HTR-8/SVneo (cell line): ENCODE results near the gene PLXDC2.
"Not testable (repeated sequence)": the region's sequence is repeated elsewhere in the genome, so short reads cannot be mapped to it uniquely, and the experiment has no call there.

Source experiments
- DNase-seq: peaks from one replicate; pipeline ENCODE4 v3.0.0; 2011; ENCODE audit warnings: low spot score, mixed read lengths; ENCODE audit not compliant: insufficient read length
- FAIRE-seq: peaks from 2 replicates; lab custom pipeline; 2011; peaks lifted over from hg19 to GRCh38; lab: Jason Lieb, UNC

PLXDC2 gene

GRCh38 chr10:20007426-20007825 lies 191.2 kb downstream of the PLXDC2 start:
- no peak for FAIRE-seq
- no peak for DNase-seq

GRCh38 chr10:20013991-20014750 lies 197.9 kb downstream of the PLXDC2 start:
- FAIRE-seq (no peak), DNase-seq (no peak)

GRCh38 chr10:20017961-20018360 lies 201.7 kb downstream of the PLXDC2 start:
- DNase-seq (no peak), FAIRE-seq (no peak)

GRCh38 chr10:20020677-20021076 lies 204.4 kb downstream of the PLXDC2 start:
- FAIRE-seq = no peak
- DNase-seq = no peak

- no peak for DNase-seq
- no peak for FAIRE-seq
These were observed 213.3 kb downstream of the PLXDC2 start for GRCh38 chr10:20029523-20029922.

- DNase-seq = no peak
- FAIRE-seq = no peak
These were observed 217.2 kb downstream of the PLXDC2 start for GRCh38 chr10:20033476-20033875.

GRCh38 chr10:20034732-20035131 lies 218.5 kb downstream of the PLXDC2 start:
- FAIRE-seq (no peak), DNase-seq (no peak)

- DNase-seq = no peak
- no peak for FAIRE-seq
These were observed 223.8 kb downstream of the PLXDC2 start for GRCh38 chr10:20040012-20040411.

- no peak for FAIRE-seq
- DNase-seq = no peak
These were observed 225.7 kb downstream of the PLXDC2 start for GRCh38 chr10:20041931-20042330.

- DNase-seq, FAIRE-seq: not testable (repeated sequence)
These were observed 228.9 kb downstream of the PLXDC2 start for GRCh38 chr10:20045100-20045499.

GRCh38 chr10:20048161-20048560 lies 231.9 kb downstream of the PLXDC2 start:
- FAIRE-seq = no peak
- no peak for DNase-seq

GRCh38 chr10:20058135-20058534 lies 241.9 kb downstream of the PLXDC2 start:
- FAIRE-seq (no peak), DNase-seq (no peak)

- DNase-seq (no peak), FAIRE-seq (no peak)
These were observed 243.0 kb downstream of the PLXDC2 start for GRCh38 chr10:20059084-20059835.

GRCh38 chr10:20065814-20066213 lies 249.6 kb downstream of the PLXDC2 start:
- no peak for FAIRE-seq
- DNase-seq = no peak

GRCh38 chr10:20073167-20073566 lies 256.9 kb downstream of the PLXDC2 start:
- DNase-seq (no peak), FAIRE-seq (no peak)

- DNase-seq (no peak), FAIRE-seq (no peak)
These were observed 259.5 kb downstream of the PLXDC2 start for GRCh38 chr10:20075713-20076112.

GRCh38 chr10:20084451-20084850 lies 268.2 kb downstream of the PLXDC2 start:
- DNase-seq (no peak), FAIRE-seq (no peak)

- FAIRE-seq (no peak), DNase-seq (no peak)
These were observed 268.9 kb downstream of the PLXDC2 start for GRCh38 chr10:20085115-20085514.

- no peak for DNase-seq
These were observed 271.1 kb downstream of the PLXDC2 start for GRCh38 chr10:20087353-20087752.

GRCh38 chr10:20088061-20088701 lies 271.9 kb downstream of the PLXDC2 start:
- DNase-seq (no peak), FAIRE-seq (no peak)

More at GRCh38 chr10:20087353-20087752, 271.1 kb downstream of the PLXDC2 start:
- no peak for FAIRE-seq

- DNase-seq (no peak), FAIRE-seq (no peak)
These were observed 273.6 kb downstream of the PLXDC2 start for GRCh38 chr10:20089879-20090278.
